Activated T-cell treated with anti-CD3 and anti-CD28 coated beads for 4 hours (primary cell): Measurements from ENCODE around the gene CAPN15.
A peak's percentile ranks its signal among the peaks of the same experiment; 100 is the strongest.
"Not testable (repeated sequence)": the region's sequence is repeated elsewhere in the genome, so short reads cannot be mapped to it uniquely, and the experiment has no call there.

Source experiments
- DNase-seq: peaks from one replicate; pipeline ENCODE4 v3.0.0-alpha.2; 2020

Gene CAPN15

GRCh38 chr16:507527-507926 is 20.0 kb upstream of the CAPN15 start:
- not testable (repeated sequence) for DNase-seq

DNA sequence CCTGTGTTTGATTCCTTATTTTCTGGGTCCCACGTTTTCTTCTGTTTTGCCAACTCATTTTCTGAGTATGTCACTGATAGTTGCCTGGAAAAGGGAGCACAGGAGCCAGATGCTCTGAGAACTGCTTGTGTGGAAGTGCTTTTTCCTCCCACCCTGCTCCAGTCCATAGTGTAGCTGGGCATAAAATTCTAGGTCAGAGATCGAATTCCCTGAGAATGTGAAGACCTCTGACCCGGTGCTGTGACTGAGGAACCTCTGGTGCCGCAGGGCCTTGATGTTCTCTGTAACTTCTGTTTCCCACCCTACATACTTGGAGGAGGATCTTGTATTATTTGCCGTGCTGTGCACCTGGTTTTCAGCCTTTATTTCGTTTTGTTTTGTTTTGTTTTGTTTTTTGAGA is 19.5 kb upstream of the CAPN15 start:
- DNase-seq, result no peak

DNA sequence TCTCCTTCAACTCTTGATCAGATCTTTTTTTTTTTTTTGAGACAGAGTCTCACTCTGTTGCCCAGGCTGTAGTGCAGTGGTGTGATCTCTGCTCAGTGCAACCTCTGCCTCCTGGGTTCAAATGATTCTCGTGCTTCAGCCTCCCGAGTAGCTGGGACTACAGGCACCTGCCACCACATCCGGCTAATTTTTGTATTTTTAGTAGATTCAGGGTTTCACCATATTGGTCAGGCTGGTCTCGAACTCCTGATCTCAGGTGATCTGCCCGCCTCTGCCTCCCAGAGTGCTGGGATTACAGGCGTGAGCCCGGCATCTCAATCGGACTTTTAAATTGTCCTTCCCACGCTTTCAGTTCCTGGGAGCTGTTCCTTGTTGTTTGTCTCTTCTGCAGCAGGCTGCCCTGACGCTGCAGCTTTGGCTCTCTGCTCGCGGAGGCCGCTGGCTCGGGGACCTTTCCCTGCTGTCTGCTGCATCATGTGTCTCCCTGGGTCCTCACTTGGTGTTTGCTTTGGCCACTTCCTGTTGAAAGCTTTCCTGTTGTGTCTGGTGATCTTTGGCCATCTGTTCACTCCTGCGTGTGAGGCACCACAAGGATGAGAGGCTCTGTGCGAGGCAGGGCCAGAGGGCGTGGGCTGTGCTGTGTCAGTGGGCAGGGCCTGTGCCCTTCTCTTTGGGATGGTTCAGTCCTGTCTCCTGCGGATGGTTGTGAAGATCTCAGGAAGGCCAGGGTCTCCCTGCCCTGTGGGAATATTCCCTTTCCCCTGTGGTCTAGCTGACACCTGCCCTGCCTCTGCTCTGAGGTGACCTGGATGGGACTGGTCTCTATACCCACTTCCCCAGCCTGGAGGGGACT is 18.4 kb upstream of the CAPN15 start:
- DNase-seq, result no peak

GRCh38 chr16:510066-510825 is 17.3 kb upstream of the CAPN15 start:
- DNase-seq, result no peak

DNA sequence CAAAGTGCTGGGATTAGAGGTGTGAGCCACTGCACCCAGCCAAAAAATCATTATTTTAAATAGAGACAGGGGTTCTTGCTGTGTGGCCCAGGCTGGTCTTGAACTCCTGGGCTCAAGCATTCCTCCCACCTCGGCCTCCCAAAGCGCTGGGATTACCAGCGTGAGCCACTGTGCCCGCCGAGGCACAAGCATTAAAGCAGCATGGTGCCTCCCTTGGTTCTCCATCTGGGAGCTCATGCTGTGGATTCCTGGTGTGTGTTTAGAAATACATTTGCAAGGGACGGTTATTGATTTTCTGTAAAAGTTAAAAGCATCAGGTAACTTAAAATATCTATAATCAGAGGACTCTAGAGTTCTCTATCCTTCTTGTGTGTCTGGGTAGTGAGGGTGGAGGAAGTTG is 14.7 kb upstream of the CAPN15 start:
- no peak for DNase-seq

GRCh38 chr16:513950-514349 is 13.6 kb upstream of the CAPN15 start:
- DNase-seq, result no peak

- no peak for DNase-seq
Measured at GRCh38 chr16:515175-515938, 12.2 kb upstream of the CAPN15 start.

DNA sequence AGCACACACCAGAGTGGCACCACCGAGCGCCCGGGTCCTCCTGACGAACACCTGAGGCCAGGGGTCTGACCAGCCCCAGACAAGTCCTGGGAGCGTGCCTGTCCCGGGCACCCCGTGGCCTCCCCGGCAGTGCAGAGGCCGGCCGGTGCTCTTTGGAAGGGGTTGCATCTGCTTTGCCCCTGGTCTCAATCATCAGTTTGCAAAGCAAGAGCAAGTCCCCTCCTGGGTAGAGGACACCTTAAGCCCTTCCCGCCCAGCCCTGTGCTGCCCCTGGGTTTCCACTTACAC is 11.6 kb upstream of the CAPN15 start:
- no peak for DNase-seq

GRCh38 chr16:516301-516700 is 11.2 kb upstream of the CAPN15 start:
- no peak for DNase-seq

DNA sequence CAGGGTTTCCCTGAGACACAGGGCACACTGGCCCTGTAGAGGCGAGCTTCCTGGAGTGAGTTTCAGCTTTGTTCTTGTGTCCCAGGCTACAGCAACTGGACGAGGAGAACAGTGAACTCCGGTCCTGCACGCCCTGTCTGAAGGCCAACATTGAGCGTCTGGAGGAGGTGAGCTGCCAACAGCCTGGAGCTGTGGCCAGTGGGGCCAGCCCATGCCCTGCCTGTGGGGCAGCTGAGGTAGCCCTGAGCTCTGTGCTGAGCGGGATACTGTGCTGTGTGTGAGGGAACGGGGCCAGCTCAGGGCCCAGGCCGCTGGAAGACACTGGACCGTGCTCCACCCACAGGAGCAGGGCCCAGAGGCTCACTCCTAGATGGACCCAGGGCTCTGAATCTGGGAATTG is 8.7 kb upstream of the CAPN15 start:
- no peak for DNase-seq

GRCh38 chr16:519425-519824 is 8.1 kb upstream of the CAPN15 start:
- no peak for DNase-seq

DNA sequence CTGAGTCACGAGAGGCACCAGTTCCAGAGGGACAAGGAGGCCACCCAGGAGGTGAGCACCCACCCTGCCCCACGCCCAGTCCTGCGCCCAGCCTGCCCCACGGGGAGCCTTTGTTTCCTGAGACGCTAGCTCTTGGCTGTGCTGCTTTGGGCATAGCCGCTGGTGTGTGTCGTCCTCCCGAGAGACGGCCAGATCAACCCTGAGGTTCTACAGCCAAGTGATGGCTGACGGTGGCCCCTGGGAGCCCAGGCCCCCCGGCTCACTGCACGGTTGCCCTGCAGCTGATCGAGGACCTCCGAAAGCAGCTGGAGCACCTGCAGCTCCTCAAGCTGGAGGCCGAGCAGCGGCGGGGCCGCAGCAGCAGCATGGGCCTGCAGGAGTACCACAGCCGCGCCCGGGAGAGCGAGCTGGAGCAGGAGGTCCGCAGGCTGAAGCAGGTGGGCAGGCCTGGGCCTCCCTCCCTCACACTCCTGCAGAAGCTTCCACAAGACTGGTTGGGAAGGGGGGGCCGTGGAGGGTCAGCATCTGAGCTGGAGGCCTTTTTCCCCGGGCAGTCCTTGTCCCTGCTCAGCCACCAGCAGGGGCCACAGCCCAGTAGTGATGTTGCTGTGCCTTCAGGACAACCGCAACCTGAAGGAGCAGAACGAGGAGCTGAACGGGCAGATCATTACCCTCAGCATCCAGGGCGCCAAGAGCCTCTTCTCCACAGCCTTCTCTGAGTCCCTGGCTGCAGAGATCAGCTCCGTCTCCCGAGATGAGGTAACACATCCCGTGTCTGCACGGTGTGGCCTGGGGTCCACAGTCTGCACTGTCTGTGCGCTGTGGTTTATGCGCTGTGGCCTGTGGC is 7.4 kb upstream of the CAPN15 start:
- DNase-seq, result no peak

DNA sequence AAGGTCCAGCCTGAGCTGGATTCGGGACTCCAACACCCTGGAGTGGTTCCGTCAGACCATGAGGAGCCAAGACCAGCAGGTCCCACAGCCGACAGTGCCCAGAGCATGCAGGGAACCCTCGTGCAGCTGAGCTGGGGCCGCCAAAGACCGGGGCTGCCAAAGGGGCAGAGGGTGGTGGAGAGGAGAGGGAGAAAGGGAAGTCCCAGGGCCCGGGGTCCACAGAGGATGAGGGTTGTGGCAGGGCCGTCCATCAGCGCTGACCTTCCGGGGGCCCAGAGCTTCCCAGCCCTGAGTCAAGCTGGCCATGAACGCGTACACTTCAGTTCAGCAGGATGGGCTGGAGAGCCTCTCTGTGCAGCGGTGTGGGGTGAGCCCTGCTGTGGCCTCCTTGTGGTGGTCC is 6.7 kb upstream of the CAPN15 start:
- DNase-seq, result no peak

DNA sequence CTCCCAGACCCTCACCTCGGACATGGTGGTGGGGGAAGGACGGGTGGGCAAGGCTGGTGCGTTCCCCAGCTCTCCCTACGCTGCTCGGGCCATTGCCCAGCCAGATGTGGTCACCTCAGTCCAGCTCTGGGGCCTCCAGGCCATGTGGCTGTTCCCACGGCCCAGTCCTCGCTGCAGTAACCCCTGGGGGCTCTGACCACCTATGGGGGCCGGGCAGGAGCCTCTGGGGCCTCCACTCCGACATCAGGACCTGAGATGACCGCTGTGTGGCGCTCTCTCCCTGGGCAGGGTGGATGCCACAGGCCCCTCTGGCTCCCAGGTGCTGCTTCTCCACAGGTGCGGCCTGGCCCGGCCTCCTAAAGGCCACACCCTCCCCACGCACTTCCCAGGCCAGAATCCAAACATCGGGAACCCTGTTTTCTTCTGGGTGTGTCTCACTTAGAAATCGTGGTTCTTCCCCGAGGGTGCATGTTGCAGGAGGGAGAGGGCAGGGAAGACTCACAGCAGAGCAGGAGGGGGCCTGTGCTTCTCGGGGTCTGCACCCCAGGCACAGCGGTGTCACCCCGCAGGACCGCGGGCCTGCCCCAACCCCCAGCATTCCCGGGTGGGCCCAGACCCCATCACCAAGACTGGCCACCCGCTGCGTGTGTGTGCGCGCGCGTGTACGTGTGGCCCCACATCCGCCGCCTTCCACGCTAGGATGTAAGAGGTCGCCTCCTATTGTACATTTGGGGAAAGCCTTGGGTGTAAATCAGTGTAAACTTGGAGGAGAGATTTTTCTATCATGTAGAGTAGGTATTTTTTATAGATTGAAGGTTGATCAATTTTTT is 5.9 kb upstream of the CAPN15 start:
- DNase-seq, result no peak

GRCh38 chr16:522320-523096 is 5.0 kb upstream of the CAPN15 start:
- DNase-seq, result no peak

DNA sequence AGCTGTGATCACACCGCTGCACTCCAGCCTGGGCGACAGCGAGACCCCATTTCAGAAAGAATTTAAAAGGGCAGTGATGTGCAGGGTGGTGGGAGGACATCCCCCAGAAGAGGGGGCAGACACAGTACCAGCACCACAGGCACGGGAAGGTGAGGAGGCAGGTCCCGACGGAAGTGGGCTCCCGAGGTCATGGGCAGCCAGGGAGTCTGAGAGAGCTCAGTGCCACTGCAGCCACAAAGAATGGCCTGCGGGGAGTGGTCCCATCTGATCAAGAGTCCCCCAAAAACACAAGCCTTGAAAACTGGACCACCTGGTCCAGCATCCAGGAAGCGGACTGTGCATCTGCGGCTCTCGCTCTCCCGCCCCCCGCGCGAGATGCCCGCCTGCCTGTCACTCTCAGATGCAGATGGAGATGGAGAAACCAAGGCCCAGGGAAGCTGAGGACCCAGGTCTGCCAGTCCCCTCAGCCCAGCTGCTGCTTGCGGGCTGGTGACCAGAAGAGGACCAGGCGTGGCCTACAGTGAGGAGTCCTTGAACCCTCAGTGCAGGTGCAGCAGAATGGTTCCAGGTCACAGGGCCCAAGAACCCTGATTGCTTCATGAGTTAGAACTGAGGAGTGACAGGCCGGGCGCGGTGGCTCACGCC is 4.3 kb upstream of the CAPN15 start:
- DNase-seq, result no peak

- DNase-seq, result no peak
Measured at GRCh38 chr16:524274-525040, 3.1 kb upstream of the CAPN15 start.

- no peak for DNase-seq
Measured at GRCh38 chr16:525123-525519, 2.4 kb upstream of the CAPN15 start.

GRCh38 chr16:525520-526180 is 1.9 kb upstream of the CAPN15 start:
- peak; percentile 61 for DNase-seq
